Progenitor cell of endocrine pancreas (in vitro differentiated cells): Measurements from ENCODE around the gene RBKS. TPM values are rescaled to one million over a fixed set of nuclear protein-coding genes. Genes with fewer than 3 reads are reported as not detected.
"Not testable (repeated sequence)": the region's sequence is repeated elsewhere in the genome, so short reads cannot be mapped to it uniquely, and the experiment has no call there.

Source experiments
- DNase-seq: peaks from one replicate; pipeline ENCODE4 v3.0.0; 2021; ENCODE audit warnings: low spot score; ENCODE audit not compliant: unreplicated experiment
- H3K27ac Mint-ChIP-seq: 2 replicates; pipeline ENCODE4 v1.8.0; 2021; ENCODE audit warnings: mild to moderate bottlenecking, moderate library complexity, mixed read lengths
- H3K27me3 Mint-ChIP-seq: 2 replicates; pipeline ENCODE4 v1.8.0; 2021; ENCODE audit warnings: mixed read lengths
- H3K36me3 Mint-ChIP-seq: 2 replicates; pipeline ENCODE4 v1.8.0; 2022; ENCODE audit warnings: mixed read lengths; ENCODE audit not compliant: insufficient read depth
- H3K4me1 Mint-ChIP-seq: 2 replicates; pipeline ENCODE4 v1.8.0; 2021; ENCODE audit warnings: low read depth, mixed read lengths
- H3K4me3 Mint-ChIP-seq: 2 replicates; pipeline ENCODE4 v1.8.0; 2021; ENCODE audit warnings: low read depth, mild to moderate bottlenecking, moderate library complexity, mixed read lengths
- H3K9me3 Mint-ChIP-seq: 2 replicates; pipeline ENCODE4 v1.8.0; 2021; ENCODE audit warnings: low read depth, mixed read lengths
- CTCF ChIP-seq: fragments of 200-600 bp; sonication (generic); IDR thresholded peaks from one replicate; pipeline ENCODE4 v1.5.0; 2021; ENCODE audit warnings: antibody characterized with exemption, mild to moderate bottlenecking; ENCODE audit not compliant: unreplicated experiment
- total RNA-seq: library from RNA; stranded (reverse); gene quantifications from 2 replicates; pipeline ENCODE4 v1.2.1, GENCODE V29; 2021

RBKS gene
- total RNA-seq, 1 donor from 2014 or later, result 5.4 TPM

DNA sequence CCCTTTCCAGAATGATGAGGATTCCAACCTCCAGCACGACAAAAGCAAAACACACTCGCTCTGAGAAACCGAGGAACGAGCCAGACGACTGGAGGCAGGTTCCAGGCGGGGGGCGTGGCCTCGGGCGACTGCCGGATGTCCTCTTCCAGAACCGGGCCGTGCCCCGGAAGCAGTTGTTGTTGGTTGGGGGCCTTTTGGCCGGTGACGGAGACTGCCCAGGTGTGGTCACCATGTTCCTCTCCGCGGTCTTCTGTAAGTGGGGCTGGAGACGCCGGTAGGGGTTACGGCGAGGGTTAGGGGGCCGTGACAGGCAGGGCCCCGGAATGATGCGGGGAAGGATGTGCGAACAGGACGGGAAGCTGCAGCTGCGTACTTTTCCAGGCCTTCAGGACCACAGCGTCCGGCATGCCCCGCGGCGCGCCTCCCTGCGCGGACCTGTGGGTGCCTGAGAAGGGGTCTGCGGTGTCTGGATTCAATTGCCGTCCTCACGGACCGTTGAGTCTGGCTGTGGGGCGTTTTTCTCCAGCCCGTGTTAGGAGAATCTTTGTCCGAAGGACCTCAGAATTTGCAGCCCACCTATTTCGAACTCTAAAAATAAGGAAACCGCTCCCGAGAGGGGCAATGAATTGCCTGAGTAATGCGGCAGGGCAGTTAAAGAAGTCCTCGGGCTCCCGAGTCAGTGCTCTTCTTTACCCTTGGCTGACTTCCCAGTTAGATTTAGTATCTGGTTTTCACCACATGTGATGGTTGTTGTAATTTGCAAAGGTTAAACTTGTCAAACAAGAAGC lies 118.4 kb downstream of the RBKS start, which contains the start of gene MRPL33:
Gene MRPL33 (plus strand): TSS at position 172 of the 788 bp plus-strand sequence. CDS start 59 bp downstream, at position 231.
- Mint-ChIP-seq H3K9me3 (no peaks in the 10 kb centered on the region), H3K36me3 (peaks cover 9% of the 10 kb centered on the region), H3K27me3 (no peaks in the 10 kb centered on the region)

DNA sequence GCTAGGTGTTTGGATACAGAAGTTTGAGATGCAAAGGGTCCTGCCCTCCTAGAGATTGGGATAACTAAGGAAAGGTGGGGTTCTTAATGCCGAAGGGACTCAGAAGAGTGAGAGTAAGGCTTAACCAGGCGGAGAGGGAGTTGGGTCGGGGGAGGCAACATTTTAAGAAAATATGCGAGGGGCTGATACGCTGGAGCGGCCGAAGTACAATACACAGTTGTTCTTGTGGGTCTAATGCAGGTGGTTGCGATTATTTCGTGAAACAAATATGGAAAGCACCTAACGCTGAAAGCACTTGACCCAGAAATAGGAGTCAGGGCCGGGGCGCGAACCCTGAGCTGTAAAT lies 119.0 kb downstream of the RBKS start:
- no peaks in the 10 kb centered on the region for H3K27me3 Mint-ChIP-seq
- no peak for DNase-seq
- H3K27ac Mint-ChIP-seq, result peak overlapping the region; percentile 99
- no peak for TF ChIP-seq CTCF
- H3K9me3 Mint-ChIP-seq, result no peaks in the 10 kb centered on the region
- H3K4me1 Mint-ChIP-seq, result peaks cover 24% of the 10 kb centered on the region
- peaks cover 11% of the 10 kb centered on the region for H3K36me3 Mint-ChIP-seq
- H3K4me3 Mint-ChIP-seq, result peak overlapping the region; percentile 98

More for the DNA sequence above, 118.4 kb downstream of the RBKS start, which contains the start of gene MRPL33:
- Mint-ChIP-seq H3K4me1 (peaks cover 22% of the 10 kb centered on the region), H3K4me3 (peak within 1 kb of the TSS; percentile 98), H3K27ac (peak within 1 kb of the TSS; percentile 99)
- no peak for TF ChIP-seq CTCF
- DNase-seq, result peak; percentile 84

- no peak for DNase-seq
- no peaks in the 10 kb centered on the region for H3K27me3 Mint-ChIP-seq
- no peak overlapping the region for H3K27ac Mint-ChIP-seq
- peaks cover 21% of the 10 kb centered on the region for H3K4me1 Mint-ChIP-seq
- H3K4me3 Mint-ChIP-seq, result no peak overlapping the region
- TF ChIP-seq CTCF, result no peak
- H3K36me3 Mint-ChIP-seq, result peaks cover 7% of the 10 kb centered on the region
- no peaks in the 10 kb centered on the region for H3K9me3 Mint-ChIP-seq
These were observed 123.9 kb downstream of the RBKS start for GRCh38 chr2:27766287-27766661.

GRCh38 chr2:27765621-27766286 lies 124.4 kb downstream of the RBKS start:
- Mint-ChIP-seq H3K4me3 (no peak overlapping the region), H3K9me3 (no peaks in the 10 kb centered on the region), H3K4me1 (peaks cover 18% of the 10 kb centered on the region), H3K27ac (no peak overlapping the region), H3K36me3 (peaks cover 7% of the 10 kb centered on the region), H3K27me3 (no peaks in the 10 kb centered on the region)
- no peak for TF ChIP-seq CTCF
- no peak for DNase-seq

- H3K27me3 Mint-ChIP-seq, DNase-seq, H3K4me3 Mint-ChIP-seq, H3K27ac Mint-ChIP-seq, H3K36me3 Mint-ChIP-seq, H3K9me3 Mint-ChIP-seq: not testable (repeated sequence)
- H3K4me1 Mint-ChIP-seq, result peaks cover 18% of the 10 kb centered on the region
These were observed 125.7 kb downstream of the RBKS start for GRCh38 chr2:27764526-27764925.

DNA sequence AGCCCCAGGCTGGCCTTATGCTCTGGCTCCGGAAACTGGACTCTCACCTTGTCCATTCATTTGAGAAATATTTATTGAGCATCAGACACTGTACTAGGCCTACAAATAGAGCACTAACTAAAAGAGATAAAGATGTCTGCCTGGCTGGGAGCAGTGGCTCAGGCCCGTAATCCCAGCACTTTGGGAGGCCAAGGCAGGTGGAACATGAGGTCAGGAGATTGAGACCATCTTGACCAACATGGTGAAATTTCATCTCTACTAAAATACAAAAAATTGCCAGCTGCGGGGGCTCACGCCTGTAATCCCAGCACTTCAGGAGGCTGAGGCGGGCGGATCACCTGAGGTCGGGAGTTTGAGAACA lies 126.3 kb downstream of the RBKS start:
- peak overlapping the region; percentile 15 for H3K27ac Mint-ChIP-seq
- DNase-seq, result no peak

More for the DNA sequence above, 126.3 kb downstream of the RBKS start:
- no peaks in the 10 kb centered on the region for H3K27me3 Mint-ChIP-seq
- TF ChIP-seq CTCF, result no peak
- H3K36me3 Mint-ChIP-seq, result peaks cover 7% of the 10 kb centered on the region
- H3K4me3 Mint-ChIP-seq, result no peak overlapping the region
- H3K4me1 Mint-ChIP-seq, result peaks cover 18% of the 10 kb centered on the region
- no peaks in the 10 kb centered on the region for H3K9me3 Mint-ChIP-seq
